ENCODE data around the gene ESPNL.

DNA sequence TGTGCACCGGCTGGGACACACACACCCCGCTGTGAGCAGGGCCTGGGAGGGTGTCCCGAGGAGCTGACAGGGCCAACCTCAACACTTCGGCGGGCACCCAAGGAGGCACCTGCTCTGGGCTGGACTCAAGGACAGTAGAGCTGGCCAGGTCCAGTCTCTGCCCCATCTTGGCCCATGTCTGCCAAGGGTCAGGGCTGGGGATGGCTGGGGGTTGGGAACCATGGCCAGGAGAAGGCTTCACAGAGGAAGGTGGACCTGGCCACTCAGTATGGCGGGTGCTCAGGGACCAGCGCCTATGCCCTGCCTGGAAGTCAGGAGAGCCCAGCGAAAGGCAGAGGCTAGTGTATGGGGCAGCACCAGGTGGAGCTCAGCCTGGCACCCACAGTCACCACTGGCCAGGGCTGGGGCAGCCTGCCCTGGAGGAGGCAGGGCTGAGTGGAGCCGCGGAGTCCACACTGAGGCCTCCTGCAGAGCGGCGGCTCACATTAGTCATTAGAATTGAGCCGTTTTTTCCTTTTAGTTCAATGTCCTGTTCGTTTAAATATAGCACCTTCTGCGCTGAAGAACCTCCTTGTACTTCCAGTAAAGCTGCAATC is 62.8 kb downstream of the ESPNL start:
- TF ChIP-seq, protein P1, sequence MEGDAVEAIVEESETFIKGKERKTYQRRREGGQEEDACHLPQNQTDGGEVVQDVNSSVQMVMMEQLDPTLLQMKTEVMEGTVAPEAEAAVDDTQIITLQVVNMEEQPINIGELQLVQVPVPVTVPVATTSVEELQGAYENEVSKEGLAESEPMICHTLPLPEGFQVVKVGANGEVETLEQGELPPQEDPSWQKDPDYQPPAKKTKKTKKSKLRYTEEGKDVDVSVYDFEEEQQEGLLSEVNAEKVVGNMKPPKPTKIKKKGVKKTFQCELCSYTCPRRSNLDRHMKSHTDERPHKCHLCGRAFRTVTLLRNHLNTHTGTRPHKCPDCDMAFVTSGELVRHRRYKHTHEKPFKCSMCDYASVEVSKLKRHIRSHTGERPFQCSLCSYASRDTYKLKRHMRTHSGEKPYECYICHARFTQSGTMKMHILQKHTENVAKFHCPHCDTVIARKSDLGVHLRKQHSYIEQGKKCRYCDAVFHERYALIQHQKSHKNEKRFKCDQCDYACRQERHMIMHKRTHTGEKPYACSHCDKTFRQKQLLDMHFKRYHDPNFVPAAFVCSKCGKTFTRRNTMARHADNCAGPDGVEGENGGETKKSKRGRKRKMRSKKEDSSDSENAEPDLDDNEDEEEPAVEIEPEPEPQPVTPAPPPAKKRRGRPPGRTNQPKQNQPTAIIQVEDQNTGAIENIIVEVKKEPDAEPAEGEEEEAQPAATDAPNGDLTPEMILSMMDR (IDR thresholded peaks at IDR 0.05), result no peak
- TF ChIP-seq, protein P2, sequence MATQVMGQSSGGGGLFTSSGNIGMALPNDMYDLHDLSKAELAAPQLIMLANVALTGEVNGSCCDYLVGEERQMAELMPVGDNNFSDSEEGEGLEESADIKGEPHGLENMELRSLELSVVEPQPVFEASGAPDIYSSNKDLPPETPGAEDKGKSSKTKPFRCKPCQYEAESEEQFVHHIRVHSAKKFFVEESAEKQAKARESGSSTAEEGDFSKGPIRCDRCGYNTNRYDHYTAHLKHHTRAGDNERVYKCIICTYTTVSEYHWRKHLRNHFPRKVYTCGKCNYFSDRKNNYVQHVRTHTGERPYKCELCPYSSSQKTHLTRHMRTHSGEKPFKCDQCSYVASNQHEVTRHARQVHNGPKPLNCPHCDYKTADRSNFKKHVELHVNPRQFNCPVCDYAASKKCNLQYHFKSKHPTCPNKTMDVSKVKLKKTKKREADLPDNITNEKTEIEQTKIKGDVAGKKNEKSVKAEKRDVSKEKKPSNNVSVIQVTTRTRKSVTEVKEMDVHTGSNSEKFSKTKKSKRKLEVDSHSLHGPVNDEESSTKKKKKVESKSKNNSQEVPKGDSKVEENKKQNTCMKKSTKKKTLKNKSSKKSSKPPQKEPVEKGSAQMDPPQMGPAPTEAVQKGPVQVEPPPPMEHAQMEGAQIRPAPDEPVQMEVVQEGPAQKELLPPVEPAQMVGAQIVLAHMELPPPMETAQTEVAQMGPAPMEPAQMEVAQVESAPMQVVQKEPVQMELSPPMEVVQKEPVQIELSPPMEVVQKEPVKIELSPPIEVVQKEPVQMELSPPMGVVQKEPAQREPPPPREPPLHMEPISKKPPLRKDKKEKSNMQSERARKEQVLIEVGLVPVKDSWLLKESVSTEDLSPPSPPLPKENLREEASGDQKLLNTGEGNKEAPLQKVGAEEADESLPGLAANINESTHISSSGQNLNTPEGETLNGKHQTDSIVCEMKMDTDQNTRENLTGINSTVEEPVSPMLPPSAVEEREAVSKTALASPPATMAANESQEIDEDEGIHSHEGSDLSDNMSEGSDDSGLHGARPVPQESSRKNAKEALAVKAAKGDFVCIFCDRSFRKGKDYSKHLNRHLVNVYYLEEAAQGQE (IDR thresholded peaks at IDR 0.05; ENCODE audit: insufficient read depth in 1 of 2, low read depth in 2 of 2, low read length in 1 of 2), result no peak
- no peak for TF ChIP-seq POLR2AphosphoS5 (IDR thresholded peaks at IDR 0.05; ENCODE audit: low read depth, low read length)
- TF ChIP-seq TCF7L2 (IDR thresholded peaks at IDR 0.05; ENCODE audit: low read depth, low read length), result no peak

Data from Panc1 (cell line).